Parathyroid adenoma (tissue), 2 donors: ENCODE measurements around the gene KLHL21.

Source experiments
- H2AFZ ChIP-seq: fragments of 300-600 bp; sonication (generic); one replicate; pipeline ENCODE4 v1.7.0; 2017; ENCODE audit warnings: antibody characterized with exemption, mild to moderate bottlenecking
- H3K27ac ChIP-seq: fragments of 300-600 bp; sonication (generic); one replicate; pipeline ENCODE4 v1.7.0; 2017
- H3K27me3 ChIP-seq: fragments of 300-600 bp; sonication (generic); one replicate; pipeline ENCODE4 v1.7.0; 2017; ENCODE audit warnings: low read length; ENCODE audit not compliant: control insufficient read depth, insufficient read depth
- H3K36me3 ChIP-seq: fragments of 300-600 bp; sonication (generic); one replicate; pipeline ENCODE4 v1.7.0; 2017; ENCODE audit warnings: low read length; ENCODE audit not compliant: control insufficient read depth, insufficient read depth
- H3K4me1 ChIP-seq: fragments of 300-600 bp; sonication (generic); one replicate; pipeline ENCODE4 v1.7.0; 2017; ENCODE audit warnings: control low read depth
- H3K4me2 ChIP-seq: fragments of 300-600 bp; sonication (generic); one replicate; pipeline ENCODE4 v1.7.0; 2017; ENCODE audit warnings: low read length
- H3K4me3 ChIP-seq: fragments of 300-600 bp; sonication (generic); one replicate; pipeline ENCODE4 v1.7.0; 2017; ENCODE audit warnings: low read depth, low read length
- H3K79me2 ChIP-seq: fragments of 300-600 bp; sonication (generic); one replicate; pipeline ENCODE4 v1.7.0; 2017; ENCODE audit warnings: control low read depth
- H3K9ac ChIP-seq: fragments of 300-600 bp; sonication (generic); one replicate; pipeline ENCODE4 v1.7.0; 2017; ENCODE audit warnings: mild to moderate bottlenecking
- H3K9me3 ChIP-seq: fragments of 300-600 bp; sonication (generic); one replicate; pipeline ENCODE4 v1.7.0; 2017; ENCODE audit warnings: low read length; ENCODE audit not compliant: control insufficient read depth
- CTCF ChIP-seq: fragments of 300-600 bp; sonication (generic); IDR thresholded peaks from one replicate; pipeline ENCODE4 v1.7.0; 2017; ENCODE audit warnings: antibody characterized with exemption, mild to moderate bottlenecking
- donor health status: primary hyperparathyroidism.

KLHL21 gene

GRCh38 chr1:6557597-6557996 is 45.1 kb downstream of the KLHL21 start:
- no peak for TF ChIP-seq CTCF
- Histone ChIP-seq H3K4me3 (no peak overlapping the region), H3K79me2 (peaks cover 3% of the 10 kb centered on the region), H3K9me3 (no peaks in the 10 kb centered on the region), H3K9ac (no peak overlapping the region), H3K4me2 (no peak overlapping the region), H3K4me1 (no peaks in the 10 kb centered on the region), H3K36me3 (no peaks in the 10 kb centered on the region), H2AFZ (no peak overlapping the region), H3K27ac (no peak overlapping the region), H3K27me3 (no peaks in the 10 kb centered on the region)

GRCh38 chr1:6554907-6555778 is 47.5 kb downstream of the KLHL21 start, which contains the start of gene TAS1R1:
Gene TAS1R1 (plus strand): TSS chr1:6555307. CDS start chr1:6555374, 67 bp downstream.
- peak within 1 kb of the TSS; percentile 92 for H2AFZ ChIP-seq
- no peaks in the 10 kb centered on the region for H3K4me1 ChIP-seq
- no peak for TF ChIP-seq CTCF

GRCh38 chr1:6554031-6554906 is 48.4 kb downstream of the KLHL21 start, which contains the start of gene NOL9:
Gene NOL9 (minus strand): TSS chr1:6554513. CDS start chr1:6554502, 11 bp downstream.
- peak within 1 kb of the TSS; percentile 89 for H3K4me3 ChIP-seq
- no peaks in the 10 kb centered on the region for H3K27me3 ChIP-seq

More at GRCh38 chr1:6554907-6555778, 47.5 kb downstream of the KLHL21 start, which contains the start of gene TAS1R1:
- Histone ChIP-seq H3K9me3 (no peaks in the 10 kb centered on the region), H3K9ac (peak within 1 kb of the TSS; percentile 28), H3K27ac (peak within 1 kb of the TSS; percentile 9), H3K36me3 (no peaks in the 10 kb centered on the region), H3K4me2 (peak within 1 kb of the TSS; percentile 97), H3K4me3 (peak within 1 kb of the TSS; percentile 89), H3K79me2 (peaks cover 3% of the 10 kb centered on the region), H3K27me3 (no peaks in the 10 kb centered on the region)

GRCh38 chr1:6547301-6547700 is 55.4 kb downstream of the KLHL21 start:
- H3K79me2 ChIP-seq, result no peaks in the 10 kb centered on the region
- no peaks in the 10 kb centered on the region for H3K36me3 ChIP-seq
- H3K27ac ChIP-seq, result no peak overlapping the region
- no peaks in the 10 kb centered on the region for H3K9me3 ChIP-seq
- TF ChIP-seq CTCF, result no peak
- H3K4me1 ChIP-seq, result no peaks in the 10 kb centered on the region
- no peak overlapping the region for H3K4me3 ChIP-seq
- no peak overlapping the region for H3K9ac ChIP-seq
- H3K27me3 ChIP-seq, result no peaks in the 10 kb centered on the region
- H2AFZ ChIP-seq, result no peak overlapping the region
- H3K4me2 ChIP-seq, result no peak overlapping the region

More at GRCh38 chr1:6554031-6554906, 48.4 kb downstream of the KLHL21 start, which contains the start of gene NOL9:
- Histone ChIP-seq H3K9me3 (no peaks in the 10 kb centered on the region), H3K36me3 (no peaks in the 10 kb centered on the region), H3K9ac (peak within 1 kb of the TSS; percentile 28), H3K4me1 (no peaks in the 10 kb centered on the region), H3K4me2 (peak within 1 kb of the TSS; percentile 97), H2AFZ (peak within 1 kb of the TSS; percentile 92), H3K79me2 (peaks cover 3% of the 10 kb centered on the region), H3K27ac (peak within 1 kb of the TSS; percentile 9)
- TF ChIP-seq CTCF, result peak; percentile 89
